Heart right ventricle (tissue), 16 donors: ENCODE results near the gene ELMO1. TPM values are rescaled to one million over a fixed set of nuclear protein-coding genes. Genes with fewer than 3 reads are reported as not detected.

ENCODE experiments used
- ATAC-seq, 8 donors: fragments of 200-7000 bp; cut with Tn5 transposase; one replicate each; pipeline ENCODE4 v1.9.1; 2020; ENCODE audit warnings: mild to moderate bottlenecking in 8 of 8, moderate library complexity in 8 of 8, moderate number of reproducible peaks in 1 of 8
- DNase-seq, 2 donors: peaks; one replicate each; pipeline ENCODE4 v3.0.0-alpha.2; 2020
- H3K27ac ChIP-seq, 10 donors: fragments of 200-600 bp; sonication (generic) in 2 of 10; one replicate each; pipeline versions ENCODE4 v1.5.0 to v1.8.0; 2020 to 2022; ENCODE audit warnings: mild to moderate bottlenecking in 3 of 10
- H3K27me3 ChIP-seq, 7 donors: fragments of 200-600 bp; one replicate each; pipeline ENCODE4 v1.8.0; 2021 to 2022; ENCODE audit warnings: mild to moderate bottlenecking in 2 of 7
- H3K36me3 ChIP-seq, 9 donors: fragments of 200-600 bp; sonication (generic) in 1 of 9; one replicate each; pipeline versions ENCODE4 v1.5.0 to v1.8.0; 2020 to 2022; ENCODE audit warnings: mild to moderate bottlenecking in 2 of 9
- H3K4me1 ChIP-seq, 9 donors: fragments of 200-600 bp; sonication (generic) in 1 of 9; one replicate each; pipeline versions ENCODE4 v1.5.0 to v1.8.0; 2020 to 2022; ENCODE audit warnings: mild to moderate bottlenecking in 4 of 9
- H3K4me3 ChIP-seq, 10 donors: fragments of 200-600 bp; sonication (generic) in 2 of 10; one replicate each; pipeline versions ENCODE4 v1.5.0 to v1.8.0; 2020 to 2022; ENCODE audit warnings: mild to moderate bottlenecking in 7 of 10, moderate library complexity in 2 of 10
- H3K9me3 ChIP-seq, 11 donors: fragments of 200-600 bp in 10 of 11; sonication (generic) in 2 of 11; one replicate each; pipeline versions ENCODE4 v1.5.0 to v1.8.0; 2013 to 2022; ENCODE audit warnings: mild to moderate bottlenecking in 2 of 11, control low read depth in 1 of 11, moderate library complexity in 1 of 11
- WGBS, 2 donors: extraction: QIAGEN DNeasy Blood & Tissue Kit; methylation state at CpG; one replicate each; pipeline ENCODE4 v1.1.7; 2013; ENCODE audit warnings: inconsistent platforms in 1 of 2; 5-methylcytosine and 5-hydroxymethylcytosine counted together
- intact Hi-C, 10 donors: fragments of 100-400 bp; cut with DNase I; formaldehyde crosslinking; loops; one replicate each; pipeline versions ENCODE4 v1.11.1 to v1.14.2; 2022
- polyA plus RNA-seq, 2 donors: library from polyadenylated mRNA; stranded (reverse); fragments of 200-250 nt; gene quantifications; one replicate each; pipeline ENCODE4 v1.2.3, GENCODE V29; 2013
- total RNA-seq, 10 donors: library from RNA; stranded (reverse); fragmentation: NEBNext Ultra II Directional in 3 of 10; extraction: Animal tissue kit (Norgen Biotek cat#: 25700) in 3 of 10; gene quantifications; one replicate each; pipeline versions ENCODE4 v1.2.1 to v1.2.4, GENCODE V29; 2021 to 2023
- TF ChIP-seq, protein P1 (sequence below), 9 donors: fragments of 200-600 bp; sonication (generic) in 2 of 9; IDR thresholded peaks; one replicate each; pipeline versions ENCODE4 v1.5.0 to v1.8.0; 2021 to 2022; ENCODE audit warnings: antibody characterized with exemption in 9 of 9, mild to moderate bottlenecking in 5 of 9, moderate library complexity in 1 of 9
- donor health status: Arrhythmogenic right ventricular cardiomyopathy.
- donor health status: ischemic (EF 13 %, LVEDD 7.1; RV severe dilation, severe dysfunction).
- donor health status: healthy with polysubstance abuse.
- donor health status: DM: no; HTN: yes; CAD: no.
- donor health status: DM: no; HTN: no; CAD: no.
- donor health status: ischemic (EF 25% LVEDD 6.9; RV normal size, moderate dysfunction).
- donor health status: ischemic (EF 25% LVEDD 5.7; RV mildly dilated, moderate dysfunction).
- donor health status: healthy.
- donor health status: DM: yes; HTN: yes; CAD: no.
- donor health status: Ischemic cardiomyopathy.
- donor health status: ischemic (EF 35%, LVEDD 5.7; RV mildly dilated, moderate dysfunction).
- donor health status: nonischemic (EF 11% LVEDD 7.7; RV severe dilation, severe dysfunction).
- donor health status: DM: yes; HTN: yes; CAD: no.
- donor health status: PGD.
- donor health status: ischemic (EF 29% LVEDD 5.4; RV normal size, mild dysfunction).
- donor health status: nonischemic (EF 23%, LVEDD 6.1; RV moderate dilation, normal function).

ELMO1 gene
- total and polyA plus RNA-seq, 12 donors = 8.5 to 18.0 (median 13.9) TPM

- DNase-seq (no peak), ATAC-seq (peak in 1 of 8 donors; percentile 55)
- Histone ChIP-seq H3K4me1 (peaks cover 0 to 3% (median 0%) of the 10 kb centered on the region in 9 donors), H3K9me3 (no peaks in the 10 kb centered on the region), H3K36me3 (no peaks in the 10 kb centered on the region), H3K27ac (no peak overlapping the region), H3K27me3 (no peaks in the 10 kb centered on the region), H3K4me3 (no peak overlapping the region)
- intact Hi-C loops = no loop called here
- TF ChIP-seq, protein P1, sequence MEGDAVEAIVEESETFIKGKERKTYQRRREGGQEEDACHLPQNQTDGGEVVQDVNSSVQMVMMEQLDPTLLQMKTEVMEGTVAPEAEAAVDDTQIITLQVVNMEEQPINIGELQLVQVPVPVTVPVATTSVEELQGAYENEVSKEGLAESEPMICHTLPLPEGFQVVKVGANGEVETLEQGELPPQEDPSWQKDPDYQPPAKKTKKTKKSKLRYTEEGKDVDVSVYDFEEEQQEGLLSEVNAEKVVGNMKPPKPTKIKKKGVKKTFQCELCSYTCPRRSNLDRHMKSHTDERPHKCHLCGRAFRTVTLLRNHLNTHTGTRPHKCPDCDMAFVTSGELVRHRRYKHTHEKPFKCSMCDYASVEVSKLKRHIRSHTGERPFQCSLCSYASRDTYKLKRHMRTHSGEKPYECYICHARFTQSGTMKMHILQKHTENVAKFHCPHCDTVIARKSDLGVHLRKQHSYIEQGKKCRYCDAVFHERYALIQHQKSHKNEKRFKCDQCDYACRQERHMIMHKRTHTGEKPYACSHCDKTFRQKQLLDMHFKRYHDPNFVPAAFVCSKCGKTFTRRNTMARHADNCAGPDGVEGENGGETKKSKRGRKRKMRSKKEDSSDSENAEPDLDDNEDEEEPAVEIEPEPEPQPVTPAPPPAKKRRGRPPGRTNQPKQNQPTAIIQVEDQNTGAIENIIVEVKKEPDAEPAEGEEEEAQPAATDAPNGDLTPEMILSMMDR (IDR thresholded peaks at IDR 0.05) = no peak
Observed at GRCh38 chr7:36820527-36821170, 628.0 kb downstream of the ELMO1 start.

- 70 to 84% methylated on average over 1 of the region's 1 CpG for WGBS, 2 donors
- no peaks in the 10 kb centered on the region for H3K36me3 ChIP-seq
- no peak for ATAC-seq
- peaks cover 0 to 3% (median 0%) of the 10 kb centered on the region in 9 donors for H3K4me1 ChIP-seq
- intact Hi-C loops = no loop called here
- no peaks in the 10 kb centered on the region for H3K9me3 ChIP-seq
- no peak for DNase-seq
- no peak overlapping the region for H3K4me3 ChIP-seq
- H3K27me3 ChIP-seq = no peaks in the 10 kb centered on the region
- TF ChIP-seq, protein P1 (IDR thresholded peaks at IDR 0.05) = no peak
- H3K27ac ChIP-seq = no peak overlapping the region
Observed at GRCh38 chr7:36819639-36820038, 629.0 kb downstream of the ELMO1 start.

GRCh38 chr7:36814311-36814710 is 634.4 kb downstream of the ELMO1 start:
- no peaks in the 10 kb centered on the region for H3K36me3 ChIP-seq
- intact Hi-C loops = no loop called here
- no peak for DNase-seq
- H3K27me3 ChIP-seq = no peaks in the 10 kb centered on the region
- no peak overlapping the region for H3K27ac ChIP-seq
- no peaks in the 10 kb centered on the region for H3K4me1 ChIP-seq
- no peaks in the 10 kb centered on the region for H3K9me3 ChIP-seq
- TF ChIP-seq, protein P1 (IDR thresholded peaks at IDR 0.05) = no peak
- 84 to 94% methylated on average over 4 of the region's 4 CpGs for WGBS, 2 donors
- no peak for ATAC-seq
- H3K4me3 ChIP-seq = no peak overlapping the region

DNA sequence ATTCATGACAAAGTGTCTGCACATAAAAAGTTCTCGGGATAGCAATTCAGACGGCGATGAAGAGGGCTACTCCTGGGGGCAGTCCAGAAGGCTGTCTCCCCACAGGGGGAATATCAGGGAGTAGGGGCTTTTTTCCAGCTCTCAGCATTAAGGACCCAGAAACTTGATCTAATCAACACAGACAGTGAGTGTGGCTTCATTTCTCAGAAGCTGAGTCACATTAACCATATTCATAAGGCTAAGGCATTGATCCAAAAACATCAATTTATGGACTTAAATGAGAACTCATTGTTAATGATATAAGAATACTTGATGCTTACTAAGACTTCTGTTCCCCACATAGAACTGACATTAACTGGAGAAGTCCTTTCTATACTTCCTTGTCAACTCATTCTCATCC is 636.9 kb downstream of the ELMO1 start:
- 70 to 75% methylated on average over 3 of the region's 3 CpGs for WGBS, 2 donors
- intact Hi-C loops = no loop called here

More for the DNA sequence above, 636.9 kb downstream of the ELMO1 start:
- H3K4me1 ChIP-seq = no peaks in the 10 kb centered on the region
- no peak overlapping the region for H3K27ac ChIP-seq
- H3K9me3 ChIP-seq = no peaks in the 10 kb centered on the region
- no peaks in the 10 kb centered on the region for H3K27me3 ChIP-seq
- no peaks in the 10 kb centered on the region for H3K36me3 ChIP-seq
- TF ChIP-seq, protein P1 (IDR thresholded peaks at IDR 0.05) = no peak
- DNase-seq (no peak), ATAC-seq (no peak)
- H3K4me3 ChIP-seq = no peak overlapping the region
